Endothelial cell of umbilical vein (primary cell): ENCODE data around the gene ARHGAP22. TPM values are rescaled to one million over a fixed set of nuclear protein-coding genes. Genes with fewer than 3 reads are reported as not detected.

ENCODE experiments used
- BruUV-seq: library from RNA; stranded (reverse); fragments of 400-500 nt; replicated peaks from 2 replicates; lab custom pipeline; 2021; lab: Mats Ljungman, UMichigan
- CTCF ChIA-PET: fragments of 300-600, 350-600 bp; sonication (Branson Sonifier 250); formaldehyde crosslinking; loops from one replicate; lab custom pipeline; 2021; ENCODE audit warnings: antibody characterized with exemption, inconsistent platforms; lab: Charles Lee
- POLR2A ChIA-PET: fragments of 300-600, 350-600 bp; sonication (Branson Sonifier 250); formaldehyde crosslinking; loops from one replicate; lab custom pipeline; 2021; ENCODE audit warnings: antibody characterized with exemption, inconsistent platforms; lab: Charles Lee
- DNase-seq: peaks from one replicate; pipeline ENCODE4 v3.0.0-alpha.2; 2011; ENCODE audit warnings: low read depth, low spot score
- FAIRE-seq: peaks from 2 replicates; lab custom pipeline; 2011; peaks lifted over from hg19 to GRCh38; lab: Jason Lieb, UNC
- H2AFZ ChIP-seq: 2 replicates; pipeline ENCODE4 v1.6.0; 2012; ENCODE audit warnings: low read depth, low read length, control low read depth, inconsistent platforms
- H3K27ac ChIP-seq: 2 replicates; pipeline ENCODE4 v1.5.1; 2011; ENCODE audit warnings: low read depth, mild to moderate bottlenecking, control low read depth, low read length, moderate library complexity; ENCODE audit not compliant: insufficient read depth
- H3K27me3 ChIP-seq, 2 experiments: 2 replicates each; pipeline versions ENCODE4 v1.6.0 to v1.6.1; 2011; ENCODE audit warnings: low read length in 2 of 2, mixed read lengths in 1 of 2; ENCODE audit not compliant: control insufficient read depth in 2 of 2, insufficient read depth in 2 of 2
- H3K36me3 ChIP-seq, 2 experiments: 2 replicates in 1 of 2; 3 replicates in 1 of 2; pipeline ENCODE4 v1.5.1; 2011; ENCODE audit warnings: low read length in 2 of 2, mild to moderate bottlenecking in 1 of 2, moderate library complexity in 1 of 2; ENCODE audit not compliant: control insufficient read depth in 2 of 2, insufficient read depth in 2 of 2; ENCODE audit errors: extremely low read depth in 1 of 2
- H3K4me1 ChIP-seq: 3 replicates; pipeline ENCODE4 v1.5.1; 2011; ENCODE audit warnings: mild to moderate bottlenecking, low read length; ENCODE audit not compliant: control insufficient read depth, insufficient read depth; ENCODE audit errors: extremely low read depth
- H3K4me2 ChIP-seq: 2 replicates; pipeline ENCODE4 v1.6.1; 2011; ENCODE audit warnings: low read length, control low read depth, mixed read lengths; ENCODE audit not compliant: insufficient read depth
- H3K4me3 ChIP-seq, 3 experiments: fragments of 200-600 bp in 1 of 3; sonication (generic), shearing (Covaris generic) in 1 of 3; replicated peaks in 1 of 3; 2 replicates each; pipeline ENCODE4 v1.5.1; 2011 to 2016; ENCODE audit warnings: control low read depth in 3 of 3, low read length in 3 of 3, mild to moderate bottlenecking in 2 of 3, inconsistent platforms in 1 of 3, low read depth in 1 of 3, moderate library complexity in 1 of 3; ENCODE audit not compliant: insufficient read depth in 1 of 3
- H3K79me2 ChIP-seq: 2 replicates; pipeline ENCODE4 v1.6.0; 2012; ENCODE audit warnings: low read length, inconsistent platforms; ENCODE audit not compliant: control insufficient read depth, insufficient read depth
- H3K9ac ChIP-seq: replicated peaks from 2 replicates; pipeline ENCODE3; 2011; ENCODE audit warnings: low read length, control low read depth; ENCODE audit not compliant: insufficient read depth; ENCODE audit errors: extremely low read depth
- H3K9me1 ChIP-seq: replicated peaks from 3 replicates; pipeline ENCODE4 v1.6.0; 2011; ENCODE audit warnings: mild to moderate bottlenecking, low read length; ENCODE audit not compliant: control insufficient read depth, insufficient read depth; ENCODE audit errors: extremely low read depth
- H3K9me3 ChIP-seq: replicated peaks from 2 replicates; pipeline ENCODE4 v1.5.1; 2012; ENCODE audit warnings: low read length, inconsistent platforms; ENCODE audit not compliant: control insufficient read depth, insufficient read depth
- H4K20me1 ChIP-seq: replicated peaks from 2 replicates; pipeline ENCODE3; 2011; ENCODE audit warnings: mild to moderate bottlenecking, low read length; ENCODE audit not compliant: control insufficient read depth, insufficient read depth; ENCODE audit errors: extremely low read depth
- EZH2 ChIP-seq: IDR thresholded peaks from 2 replicates; pipeline ENCODE4 v1.6.1; 2012; ENCODE audit warnings: borderline replicate concordance, low read depth, mild to moderate bottlenecking, moderate library complexity, low read length, inconsistent platforms; ENCODE audit not compliant: severe bottlenecking
- FOS ChIP-seq: IDR thresholded peaks from 2 replicates; pipeline ENCODE4 v1.6.1; 2011; ENCODE audit warnings: mild to moderate bottlenecking, low read length, moderate library complexity, borderline replicate concordance; ENCODE audit not compliant: insufficient read depth
- GATA2 ChIP-seq: IDR thresholded peaks from 2 replicates; pipeline ENCODE4 v1.7.0; 2011; ENCODE audit warnings: low read depth, mild to moderate bottlenecking, moderate library complexity, mixed read lengths, low read length; ENCODE audit not compliant: insufficient read length, insufficient read depth
- JUN ChIP-seq: IDR thresholded peaks from 2 replicates; pipeline ENCODE4 v1.6.1; 2011; ENCODE audit warnings: borderline replicate concordance, low read depth; ENCODE audit not compliant: insufficient read length, insufficient read depth
- MAX ChIP-seq: IDR thresholded peaks from 2 replicates; pipeline ENCODE4 v1.6.1; 2011; ENCODE audit not compliant: insufficient read depth, insufficient read length
- MYC ChIP-seq: IDR thresholded peaks from one replicate; pipeline ENCODE4 v1.6.1; 2011; ENCODE audit warnings: mild to moderate bottlenecking, low read depth, low read length
- POLR2A ChIP-seq: IDR thresholded peaks from 2 replicates; pipeline ENCODE4 v1.6.1; 2012; ENCODE audit warnings: low read depth, mild to moderate bottlenecking, control low read depth, low read length
- POLR2AphosphoS5 ChIP-seq: IDR thresholded peaks from 2 replicates; pipeline ENCODE4 v1.6.1; 2012; ENCODE audit warnings: low read depth, mild to moderate bottlenecking, control low read depth, low read length, moderate library complexity; ENCODE audit not compliant: insufficient read depth
- dilution Hi-C: fragments of 300-500 bp; cut with MboI; formaldehyde crosslinking; loops from one replicate; pipeline ENCODE4 v1.15.0; 2019; ENCODE audit warnings: low sequenced_read_pairs; ENCODE audit not compliant: extremely low pct_ligation_motif_present
- intact Hi-C: fragments of 100-400 bp; cut with micrococcal nuclease; formaldehyde crosslinking; loops from one replicate; pipeline ENCODE4 v1.10.0; 2022
- polyA plus RNA-seq, 4 experiments: library from polyadenylated mRNA; depleted of rRNA in 3 of 4; stranded (reverse) in 3 of 4; unstranded in 1 of 4; fragments of >200 nt; gene quantifications; 2 replicates each; pipeline versions ENCODE4 v1.2.1 to v1.2.3, GENCODE V29; 2011 to 2012; ENCODE audit warnings: missing spikeins in 1 of 4
- total RNA-seq: library from RNA; stranded (reverse); gene quantifications from 2 replicates; pipeline ENCODE4 v1.2.3, GENCODE V29; 2021
- TF ChIP-seq, protein P1 (sequence below), 2 donors: IDR thresholded peaks; 1 replicate in 1 of 2; 2 replicates in 1 of 2; pipeline ENCODE4 v1.5.1; 2011; ENCODE audit warnings: low read length in 2 of 2, mild to moderate bottlenecking in 2 of 2, moderate library complexity in 2 of 2, control low read depth in 1 of 2, inconsistent platforms in 1 of 2, low read depth in 1 of 2; ENCODE audit not compliant: insufficient read depth in 1 of 2; ENCODE audit errors: extremely low read depth in 1 of 2

The ARHGAP22 gene
- total and polyA plus RNA-seq, 2 donors (not counting 3 experiments of a cell fraction or from before 2014, with no cell fraction given): 8.6 to 50.3 TPM

DNA sequence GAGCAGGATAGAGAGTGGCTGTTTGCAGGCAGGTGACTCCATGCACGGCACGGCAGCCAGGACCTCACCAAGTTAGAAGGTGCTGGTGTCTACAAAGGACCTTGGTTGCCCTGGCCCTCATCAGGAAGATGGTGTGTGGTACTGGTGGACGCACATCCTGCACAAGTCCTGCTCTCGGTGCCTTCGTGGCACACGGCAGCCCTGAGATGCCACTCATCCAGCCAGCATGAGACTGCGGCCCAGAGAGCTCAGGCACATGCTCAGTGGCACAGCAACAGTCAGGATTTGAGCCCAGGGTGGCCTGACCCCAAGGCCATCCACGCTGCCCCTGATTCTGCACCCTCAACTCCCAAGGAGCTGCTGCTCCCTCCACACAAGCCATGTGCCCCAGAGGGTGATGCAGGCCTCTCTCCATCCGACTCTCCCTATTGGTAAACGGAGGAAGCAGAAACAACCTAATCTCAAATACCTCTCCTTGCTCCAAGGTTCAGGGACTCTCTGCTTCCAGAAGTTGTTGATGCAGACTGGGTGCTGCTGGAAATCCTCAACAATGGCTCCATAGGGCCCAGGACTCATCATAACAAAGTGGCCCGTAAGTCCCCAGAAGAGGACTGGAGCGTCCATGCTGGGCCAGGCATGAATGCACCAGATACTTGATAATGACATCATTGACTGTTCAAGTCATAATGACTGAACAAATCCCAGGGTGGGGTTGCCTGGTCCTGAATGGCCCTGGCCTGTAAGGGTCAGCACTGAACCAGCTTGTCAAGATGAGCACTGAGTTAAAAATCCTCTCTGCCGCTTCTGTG lies 93.6 kb downstream of the ARHGAP22 start:
- no peak overlapping the region for H3K9ac ChIP-seq
- dilution Hi-C loops (no loop called here), intact Hi-C loops (no loop called here)
- ChIA-PET POLR2A (no interaction called here), CTCF (interaction anchor here (1.1 to 7.4 kb wide), 3 partner anchors 9 to 145 kb away, joined by 3 to 73 read pairs (median 7); no protein-coding TSS in a partner anchor)
- H3K4me1 ChIP-seq: peaks cover 19% of the 10 kb centered on the region
- H3K27me3 ChIP-seq: no peaks in the 10 kb centered on the region
- H3K79me2 ChIP-seq: peaks cover 82% of the 10 kb centered on the region
- H3K9me3 ChIP-seq: peaks cover 2% of the 10 kb centered on the region
- H4K20me1 ChIP-seq: no peaks in the 10 kb centered on the region
- no peak for DNase-seq
- H3K4me3 ChIP-seq: no peak overlapping the region
- FAIRE-seq: no peak
- no peaks in the 10 kb centered on the region for H3K9me1 ChIP-seq
- H3K27ac ChIP-seq: no peak overlapping the region
- no peaks in the 10 kb centered on the region for H3K36me3 ChIP-seq
- H2AFZ ChIP-seq: no peak overlapping the region
- H3K4me2 ChIP-seq: no peak overlapping the region
- no peak for TF ChIP-seq MAX
- no peak for TF ChIP-seq FOS
- TF ChIP-seq JUN: no peak
- TF ChIP-seq MYC: no peak
- TF ChIP-seq, protein P1, sequence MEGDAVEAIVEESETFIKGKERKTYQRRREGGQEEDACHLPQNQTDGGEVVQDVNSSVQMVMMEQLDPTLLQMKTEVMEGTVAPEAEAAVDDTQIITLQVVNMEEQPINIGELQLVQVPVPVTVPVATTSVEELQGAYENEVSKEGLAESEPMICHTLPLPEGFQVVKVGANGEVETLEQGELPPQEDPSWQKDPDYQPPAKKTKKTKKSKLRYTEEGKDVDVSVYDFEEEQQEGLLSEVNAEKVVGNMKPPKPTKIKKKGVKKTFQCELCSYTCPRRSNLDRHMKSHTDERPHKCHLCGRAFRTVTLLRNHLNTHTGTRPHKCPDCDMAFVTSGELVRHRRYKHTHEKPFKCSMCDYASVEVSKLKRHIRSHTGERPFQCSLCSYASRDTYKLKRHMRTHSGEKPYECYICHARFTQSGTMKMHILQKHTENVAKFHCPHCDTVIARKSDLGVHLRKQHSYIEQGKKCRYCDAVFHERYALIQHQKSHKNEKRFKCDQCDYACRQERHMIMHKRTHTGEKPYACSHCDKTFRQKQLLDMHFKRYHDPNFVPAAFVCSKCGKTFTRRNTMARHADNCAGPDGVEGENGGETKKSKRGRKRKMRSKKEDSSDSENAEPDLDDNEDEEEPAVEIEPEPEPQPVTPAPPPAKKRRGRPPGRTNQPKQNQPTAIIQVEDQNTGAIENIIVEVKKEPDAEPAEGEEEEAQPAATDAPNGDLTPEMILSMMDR (IDR thresholded peaks at IDR 0.05; ENCODE audit: extremely low read depth in 1 of 2, insufficient read depth in 1 of 2, low read depth in 1 of 2, low read length in 2 of 2): no peak
- TF ChIP-seq GATA2: no peak
- TF ChIP-seq EZH2: no peak
- TF ChIP-seq POLR2A: no peak
- TF ChIP-seq POLR2AphosphoS5: no peak
- BruUV-seq: no TSS peak
